ENCODE measurements around the gene SEMA5B.

DNA sequence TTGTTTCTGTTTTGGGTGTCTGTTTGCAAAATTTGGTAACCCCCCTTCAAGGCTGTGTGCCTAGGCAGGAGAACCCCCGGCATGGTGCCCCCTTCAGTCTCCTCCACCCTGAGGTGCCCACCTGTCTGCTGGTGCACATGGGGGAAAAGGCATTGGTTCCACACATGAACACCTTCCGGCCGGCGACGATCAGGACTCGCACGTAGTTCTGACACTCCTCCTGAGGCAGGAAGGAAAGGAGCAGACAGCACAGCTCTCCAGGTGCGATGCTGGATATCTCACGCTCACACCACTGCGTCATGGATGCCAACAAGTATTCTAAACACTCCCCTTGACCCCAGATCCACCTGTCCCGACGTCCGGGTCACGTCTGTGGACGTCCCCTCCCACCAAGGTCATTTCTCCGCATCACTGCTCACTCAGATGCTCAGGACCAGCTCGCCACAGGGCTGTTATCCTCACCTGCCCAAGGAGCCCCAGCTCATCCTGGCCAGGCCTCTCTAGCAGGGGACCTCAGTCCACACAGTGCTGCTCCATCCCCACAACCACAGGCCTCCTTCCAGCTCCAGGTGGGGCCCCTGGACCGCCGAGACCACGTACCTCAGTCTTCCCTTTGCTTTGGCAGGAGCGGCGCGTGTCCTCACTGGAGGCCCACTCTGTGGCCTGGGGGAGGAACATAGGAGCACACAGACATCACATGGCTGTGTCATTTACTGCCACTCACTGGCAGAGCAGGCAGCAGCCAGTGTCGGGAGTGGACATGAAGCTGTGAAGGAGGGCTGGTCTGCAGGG, 99.0 kb downstream of the SEMA5B start:
- TF ChIP-seq, protein P1, sequence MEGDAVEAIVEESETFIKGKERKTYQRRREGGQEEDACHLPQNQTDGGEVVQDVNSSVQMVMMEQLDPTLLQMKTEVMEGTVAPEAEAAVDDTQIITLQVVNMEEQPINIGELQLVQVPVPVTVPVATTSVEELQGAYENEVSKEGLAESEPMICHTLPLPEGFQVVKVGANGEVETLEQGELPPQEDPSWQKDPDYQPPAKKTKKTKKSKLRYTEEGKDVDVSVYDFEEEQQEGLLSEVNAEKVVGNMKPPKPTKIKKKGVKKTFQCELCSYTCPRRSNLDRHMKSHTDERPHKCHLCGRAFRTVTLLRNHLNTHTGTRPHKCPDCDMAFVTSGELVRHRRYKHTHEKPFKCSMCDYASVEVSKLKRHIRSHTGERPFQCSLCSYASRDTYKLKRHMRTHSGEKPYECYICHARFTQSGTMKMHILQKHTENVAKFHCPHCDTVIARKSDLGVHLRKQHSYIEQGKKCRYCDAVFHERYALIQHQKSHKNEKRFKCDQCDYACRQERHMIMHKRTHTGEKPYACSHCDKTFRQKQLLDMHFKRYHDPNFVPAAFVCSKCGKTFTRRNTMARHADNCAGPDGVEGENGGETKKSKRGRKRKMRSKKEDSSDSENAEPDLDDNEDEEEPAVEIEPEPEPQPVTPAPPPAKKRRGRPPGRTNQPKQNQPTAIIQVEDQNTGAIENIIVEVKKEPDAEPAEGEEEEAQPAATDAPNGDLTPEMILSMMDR (IDR thresholded peaks at IDR 0.05) = no peak
- no peak for TF ChIP-seq EZH2 (IDR thresholded peaks at IDR 0.05; ENCODE audit: borderline replicate concordance, insufficient read depth, low read depth, low read length, poor library complexity, severe bottlenecking)
